CD4-positive, alpha-beta T cell treated with Interleukin-4 for 1 hour (primary cell): Measurements from ENCODE around the gene ERBB3.

Experiments used
- DNase-seq, 2 donors: peaks; one replicate each; pipeline ENCODE4 v3.0.0-alpha.2; 2020 to 2022

ERBB3 gene

GRCh38 chr12:56141946-56142784 is 62.2 kb downstream of the ERBB3 start:
- no peak for DNase-seq

- DNase-seq: no peak
Observed at GRCh38 chr12:56143217-56143616, 63.3 kb downstream of the ERBB3 start.

GRCh38 chr12:56143870-56144269 is 63.9 kb downstream of the ERBB3 start:
- no peak for DNase-seq

- no peak for DNase-seq
Observed at GRCh38 chr12:56145217-56145616, 65.3 kb downstream of the ERBB3 start.

- DNase-seq: no peak
Observed at GRCh38 chr12:56146492-56147460, 66.8 kb downstream of the ERBB3 start.

- DNase-seq: peak in 1 of 2 donors; percentile 29
Observed at GRCh38 chr12:56150563-56150962, 70.6 kb downstream of the ERBB3 start.

GRCh38 chr12:56151672-56152131 is 71.7 kb downstream of the ERBB3 start:
- peak; percentile 57 to 68 for DNase-seq

GRCh38 chr12:56152132-56152755 is 72.3 kb downstream of the ERBB3 start, which contains the start of gene MYL6B:
Gene MYL6B, plus strand, starts transcription at chr12:56152587. Its CDS starts 1,332 bp downstream, at chr12:56153919.
- peak; percentile 90 for DNase-seq
